ENCODE data around the gene KDM6B.
"Not testable (repeated sequence)": the region's sequence is repeated elsewhere in the genome, so short reads cannot be mapped to it uniquely, and the experiment has no call there.

Gene KDM6B

GRCh38 chr17:7862692-7863437, 28.8 kb downstream of the KDM6B start:
- Histone ChIP-seq H3K4me3 (replicated peaks; ENCODE audit: insufficient read depth, low read length) (no peak overlapping the region), H3K27ac (replicated peaks) (no peak overlapping the region), H3K27me3 (ENCODE audit: insufficient read depth, poor library complexity, severe bottlenecking) (no peaks in the 10 kb centered on the region)
- no peak for TF ChIP-seq GABPA (IDR thresholded peaks at IDR 0.05; ENCODE audit: low read depth)
- TF ChIP-seq, protein P1, sequence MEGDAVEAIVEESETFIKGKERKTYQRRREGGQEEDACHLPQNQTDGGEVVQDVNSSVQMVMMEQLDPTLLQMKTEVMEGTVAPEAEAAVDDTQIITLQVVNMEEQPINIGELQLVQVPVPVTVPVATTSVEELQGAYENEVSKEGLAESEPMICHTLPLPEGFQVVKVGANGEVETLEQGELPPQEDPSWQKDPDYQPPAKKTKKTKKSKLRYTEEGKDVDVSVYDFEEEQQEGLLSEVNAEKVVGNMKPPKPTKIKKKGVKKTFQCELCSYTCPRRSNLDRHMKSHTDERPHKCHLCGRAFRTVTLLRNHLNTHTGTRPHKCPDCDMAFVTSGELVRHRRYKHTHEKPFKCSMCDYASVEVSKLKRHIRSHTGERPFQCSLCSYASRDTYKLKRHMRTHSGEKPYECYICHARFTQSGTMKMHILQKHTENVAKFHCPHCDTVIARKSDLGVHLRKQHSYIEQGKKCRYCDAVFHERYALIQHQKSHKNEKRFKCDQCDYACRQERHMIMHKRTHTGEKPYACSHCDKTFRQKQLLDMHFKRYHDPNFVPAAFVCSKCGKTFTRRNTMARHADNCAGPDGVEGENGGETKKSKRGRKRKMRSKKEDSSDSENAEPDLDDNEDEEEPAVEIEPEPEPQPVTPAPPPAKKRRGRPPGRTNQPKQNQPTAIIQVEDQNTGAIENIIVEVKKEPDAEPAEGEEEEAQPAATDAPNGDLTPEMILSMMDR (IDR thresholded peaks at IDR 0.05; ENCODE audit: insufficient read depth, low read length): no peak
- no peak for TF ChIP-seq REST (IDR thresholded peaks at IDR 0.05; ENCODE audit: insufficient replicate concordance, low read depth)
- TF ChIP-seq SPI1 (IDR thresholded peaks at IDR 0.05; ENCODE audit: borderline replicate concordance, low read depth): no peak
- no peak for TF ChIP-seq POLR2AphosphoS5 (IDR thresholded peaks at IDR 0.05; ENCODE audit: low read depth)
- DNase-seq (ENCODE audit: low read depth in 1 of 2, low spot score in 1 of 2): no peak

GRCh38 chr17:7864384-7864783, 30.4 kb downstream of the KDM6B start:
- not testable (repeated sequence) for H3K27me3 ChIP-seq (ENCODE audit: insufficient read depth, poor library complexity, severe bottlenecking); H3K4me3 ChIP-seq (replicated peaks; ENCODE audit: insufficient read depth, low read length); H3K27ac ChIP-seq (replicated peaks); DNase-seq (ENCODE audit: low read depth in 1 of 2, low spot score in 1 of 2)

- Histone ChIP-seq H3K4me3 (replicated peaks; ENCODE audit: insufficient read depth, low read length) (no peak overlapping the region), H3K27me3 (ENCODE audit: insufficient read depth, poor library complexity, severe bottlenecking) (no peaks in the 10 kb centered on the region), H3K27ac (replicated peaks) (no peak overlapping the region)
- TF ChIP-seq REST (IDR thresholded peaks at IDR 0.05; ENCODE audit: insufficient replicate concordance, low read depth) (no peak), GABPA (IDR thresholded peaks at IDR 0.05; ENCODE audit: low read depth) (no peak), POLR2AphosphoS5 (IDR thresholded peaks at IDR 0.05; ENCODE audit: low read depth) (no peak), SPI1 (IDR thresholded peaks at IDR 0.05; ENCODE audit: borderline replicate concordance, low read depth) (no peak)
- TF ChIP-seq, protein P1 (IDR thresholded peaks at IDR 0.05; ENCODE audit: insufficient read depth, low read length): no peak
- no peak for DNase-seq (ENCODE audit: low read depth in 1 of 2, low spot score in 1 of 2)
These were observed 31.1 kb downstream of the KDM6B start for GRCh38 chr17:7864995-7865650.

DNA sequence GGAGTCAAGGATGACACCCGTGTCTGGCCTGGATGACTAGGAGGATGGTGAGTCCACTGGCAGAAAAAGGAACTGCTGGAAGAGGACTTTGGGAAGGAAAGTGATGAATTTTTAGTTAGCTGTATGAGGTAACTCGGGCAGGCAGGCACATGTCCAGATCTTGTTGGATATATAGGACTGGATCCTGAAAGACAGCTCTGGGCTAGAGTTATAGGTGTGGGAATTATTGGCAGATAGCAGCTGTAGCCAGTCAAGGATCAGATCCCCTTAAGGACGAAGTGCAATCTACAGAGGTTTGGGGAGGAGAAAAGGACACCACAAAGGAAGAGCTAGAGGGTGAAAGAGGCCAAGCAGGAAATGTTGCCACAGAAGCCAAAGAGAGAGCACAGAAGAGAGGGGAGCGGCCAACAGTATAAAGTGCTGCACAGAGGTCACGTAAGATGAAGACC, 33.9 kb downstream of the KDM6B start:
- H3K27me3 ChIP-seq (ENCODE audit: insufficient read depth, poor library complexity, severe bottlenecking): no peaks in the 10 kb centered on the region
- H3K4me3 ChIP-seq (replicated peaks; ENCODE audit: insufficient read depth, low read length): no peak overlapping the region
- DNase-seq (ENCODE audit: low read depth in 1 of 2, low spot score in 1 of 2): peak in 1 of 2 experiments; percentile 50
- TF ChIP-seq REST (IDR thresholded peaks at IDR 0.05; ENCODE audit: insufficient replicate concordance, low read depth): no peak
- no peak for TF ChIP-seq GABPA (IDR thresholded peaks at IDR 0.05; ENCODE audit: low read depth)
- no peak for TF ChIP-seq POLR2AphosphoS5 (IDR thresholded peaks at IDR 0.05; ENCODE audit: low read depth)
- TF ChIP-seq, protein P1 (IDR thresholded peaks at IDR 0.05; ENCODE audit: insufficient read depth, low read length): no peak
- TF ChIP-seq SPI1 (IDR thresholded peaks at IDR 0.05; ENCODE audit: borderline replicate concordance, low read depth): peak; percentile 64; the same call in 1 of the 2 replicates
- peak overlapping the region; percentile 68 for H3K27ac ChIP-seq (replicated peaks)
